ENCODE results near the gene FAM174B. TPM values are rescaled to one million over a fixed set of nuclear protein-coding genes. Genes with fewer than 3 reads are reported as not detected.
A peak's percentile ranks its signal among the peaks of the same experiment; 100 is the strongest.

FAM174B gene
- total and polyA plus RNA-seq, 8 donors, result 14.6 to 54.0 (median 31.0) TPM

- 76 to 81% (median 78%) methylated on average over 7 of the region's 7 CpGs for WGBS, 5 donors
- Histone ChIP-seq H3K9me3 (no peaks in the 10 kb centered on the region), H3K4me3 (no peak overlapping the region), H3K36me3 (no peaks in the 10 kb centered on the region), H3K27me3 (no peaks in the 10 kb centered on the region), H3K27ac (peak overlapping the region in 3 of 5 donors; percentile 16 to 71 (median 18)), H3K4me1 (peaks cover 0 to 28% (median 11%) of the 10 kb centered on the region in 4 donors)
- no peak for TF ChIP-seq CTCF (IDR thresholded peaks at IDR 0.05)
- no peak for TF ChIP-seq EP300 (IDR thresholded peaks at IDR 0.05)
- no peak for TF ChIP-seq POLR2A (IDR thresholded peaks at IDR 0.05)
- no peak for TF ChIP-seq POLR2AphosphoS5 (IDR thresholded peaks at IDR 0.05)
- peak in 1 of 2 donors; percentile 49 for DNase-seq
- intact Hi-C loops (cut with DNase I; ENCODE audit: low total_unique reads), result loop anchor here (10.0 kb wide), 1 partner anchor 158 kb away; no protein-coding TSS in a partner anchor
These were observed 27.4 kb upstream of the FAM174B start for GRCh38 chr15:92682741-92683510.

GRCh38 chr15:92681141-92681631, 25.6 kb upstream of the FAM174B start:
- H3K9me3 ChIP-seq, result no peaks in the 10 kb centered on the region
- DNase-seq, result peak in 1 of 2 donors; percentile 89
- 39 to 53% (median 49%) methylated on average over 3 of the region's 3 CpGs for WGBS, 5 donors
- H3K36me3 ChIP-seq, result no peaks in the 10 kb centered on the region
- TF ChIP-seq POLR2AphosphoS5 (IDR thresholded peaks at IDR 0.05) (peak in 2 of 3 donors; percentile 42 to 74), EP300 (IDR thresholded peaks at IDR 0.05) (no peak), POLR2A (IDR thresholded peaks at IDR 0.05) (no peak), CTCF (IDR thresholded peaks at IDR 0.05) (no peak)
- peaks cover 0 to 19% (median 11%) of the 10 kb centered on the region in 4 donors for H3K4me1 ChIP-seq
- intact Hi-C loops (cut with DNase I; ENCODE audit: low total_unique reads), result loop anchor here (10.0 kb wide), 1 partner anchor 156 kb away; no protein-coding TSS in a partner anchor
- peak overlapping the region in 3 of 5 donors; percentile 52 to 71 (median 64) for H3K27ac ChIP-seq
- no peak overlapping the region for H3K4me3 ChIP-seq
- no peaks in the 10 kb centered on the region for H3K27me3 ChIP-seq

- Histone ChIP-seq H3K9me3 (no peaks in the 10 kb centered on the region), H3K4me3 (no peak overlapping the region), H3K36me3 (no peaks in the 10 kb centered on the region), H3K4me1 (peaks cover 0 to 14% (median 5%) of the 10 kb centered on the region in 4 donors), H3K27ac (no peak overlapping the region), H3K27me3 (no peaks in the 10 kb centered on the region)
- no peak for TF ChIP-seq CTCF (IDR thresholded peaks at IDR 0.05)
- no peak for TF ChIP-seq POLR2AphosphoS5 (IDR thresholded peaks at IDR 0.05)
- TF ChIP-seq POLR2A (IDR thresholded peaks at IDR 0.05), result no peak
- no peak for TF ChIP-seq EP300 (IDR thresholded peaks at IDR 0.05)
- peak in 1 of 2 donors; percentile 60 for DNase-seq
- intact Hi-C loops (cut with DNase I; ENCODE audit: low total_unique reads), result no loop called here
- 59 to 78% (median 73%) methylated on average over 4 of the region's 4 CpGs for WGBS, 5 donors
These were observed 22.4 kb upstream of the FAM174B start for GRCh38 chr15:92677999-92678398.

GRCh38 chr15:92676561-92676960, 21.0 kb upstream of the FAM174B start:
- 92 to 100% (median 100%) methylated on average over 2 of the region's 2 CpGs for WGBS, 5 donors
- Histone ChIP-seq H3K36me3 (no peaks in the 10 kb centered on the region), H3K9me3 (no peaks in the 10 kb centered on the region), H3K4me1 (peaks cover 0 to 3% (median under 1%) of the 10 kb centered on the region in 4 donors), H3K27ac (no peak overlapping the region), H3K4me3 (no peak overlapping the region), H3K27me3 (no peaks in the 10 kb centered on the region)
- TF ChIP-seq EP300 (IDR thresholded peaks at IDR 0.05) (no peak), POLR2AphosphoS5 (IDR thresholded peaks at IDR 0.05) (no peak), POLR2A (IDR thresholded peaks at IDR 0.05) (no peak)
- intact Hi-C loops (cut with DNase I; ENCODE audit: low total_unique reads), result no loop called here
- DNase-seq, result no peak

Measured in stomach (tissue), 9 donors.